Fibroblast of lung (primary cell): Measurements from ENCODE around the gene CYTIP. TPM values are rescaled to one million over a fixed set of nuclear protein-coding genes. Genes with fewer than 3 reads are reported as not detected.
"Not testable (repeated sequence)": the region's sequence is repeated elsewhere in the genome, so short reads cannot be mapped to it uniquely, and the experiment has no call there.

Source experiments
- DNase-seq, 2 donors: peaks; one replicate each; pipeline versions ENCODE4 v3.0.0 to v3.0.0-alpha.2; 2010; ENCODE audit warnings: low read depth in 2 of 2
- H2AFZ ChIP-seq: 2 replicates; pipeline ENCODE4 v1.5.1; 2012; ENCODE audit warnings: low read length, control low read depth, inconsistent platforms
- H3K27ac ChIP-seq: 2 replicates; pipeline ENCODE4 v1.5.1; 2011; ENCODE audit warnings: low read length, control low read depth; ENCODE audit not compliant: insufficient read depth
- H3K27me3 ChIP-seq: 2 replicates; pipeline ENCODE4 v1.5.1; 2011; ENCODE audit warnings: mild to moderate bottlenecking, low read length; ENCODE audit not compliant: control insufficient read depth, insufficient read depth
- H3K36me3 ChIP-seq: 2 replicates; pipeline ENCODE4 v1.5.1; 2011; ENCODE audit warnings: low read length; ENCODE audit not compliant: control insufficient read depth, insufficient read depth
- H3K4me1 ChIP-seq: 2 replicates; pipeline ENCODE4 v1.5.1; 2011; ENCODE audit warnings: low read length; ENCODE audit not compliant: control insufficient read depth, insufficient read depth; ENCODE audit errors: extremely low read depth
- H3K4me2 ChIP-seq: 2 replicates; pipeline ENCODE4 v1.5.1; 2011; ENCODE audit warnings: low read length, control low read depth; ENCODE audit not compliant: insufficient read depth; ENCODE audit errors: extremely low read depth
- H3K4me3 ChIP-seq, 4 experiments: fragments of 200-600 bp in 1 of 4; sonication (generic) in 1 of 4; replicated peaks in 1 of 4; 2 replicates each; pipeline ENCODE4 v1.5.1; 2011 to 2016; ENCODE audit warnings: low read length in 4 of 4, low read depth in 3 of 4, mild to moderate bottlenecking in 3 of 4, control low read depth in 2 of 4, inconsistent platforms in 1 of 4, mixed read lengths in 1 of 4; ENCODE audit not compliant: insufficient read depth in 1 of 4; ENCODE audit errors: control extremely low read depth in 1 of 4
- H3K79me2 ChIP-seq: 2 replicates; pipeline ENCODE4 v1.5.1; 2012; ENCODE audit warnings: mild to moderate bottlenecking, low read length, inconsistent platforms; ENCODE audit not compliant: control insufficient read depth, insufficient read depth
- H3K9ac ChIP-seq: 2 replicates; pipeline ENCODE4 v1.5.1; 2011; ENCODE audit warnings: mild to moderate bottlenecking, low read length, control low read depth; ENCODE audit not compliant: insufficient read depth
- H3K9me3 ChIP-seq: 2 replicates; pipeline ENCODE4 v1.5.1; 2012; ENCODE audit warnings: low read depth, low read length; ENCODE audit not compliant: control insufficient read depth, insufficient read depth
- H4K20me1 ChIP-seq: 2 replicates; pipeline ENCODE4 v1.5.1; 2011; ENCODE audit warnings: low read length; ENCODE audit not compliant: control insufficient read depth, insufficient read depth; ENCODE audit errors: extremely low read depth
- EZH2 ChIP-seq: IDR thresholded peaks from 2 replicates; pipeline ENCODE4 v1.5.1; 2012; ENCODE audit warnings: low read length, control low read depth, mild to moderate bottlenecking; ENCODE audit errors: missing control alignments
- polyA plus RNA-seq, 2 donors: library from polyadenylated mRNA; depleted of rRNA in 1 of 2; stranded (reverse) in 1 of 2; unstranded in 1 of 2; fragments of >200 nt; gene quantifications; 2 replicates each; pipeline ENCODE4 v1.2.1, GENCODE V29; 2011 to 2012; ENCODE audit warnings: missing spikeins in 1 of 2
- total RNA-seq: library from RNA; depleted of rRNA; stranded (reverse); fragments of >200 nt; gene quantifications from 2 replicates; pipeline ENCODE4 v1.2.1, GENCODE V29; 2014
- TF ChIP-seq, protein P1 (sequence below), 2 donors: IDR thresholded peaks in 1 of 2; conservative IDR thresholded peaks in 1 of 2; 1 replicate in 1 of 2; 2 replicates in 1 of 2; pipeline ENCODE4 v1.5.1; 2011 to 2012; ENCODE audit warnings: low read length in 2 of 2, control low read depth in 1 of 2, inconsistent platforms in 1 of 2, low read depth in 1 of 2, mild to moderate bottlenecking in 1 of 2

CYTIP gene
- total and polyA plus RNA-seq, 2 donors (not counting 1 experiment from before 2014, with no cell fraction given) = 0.17 TPM; not detected in 1

DNA sequence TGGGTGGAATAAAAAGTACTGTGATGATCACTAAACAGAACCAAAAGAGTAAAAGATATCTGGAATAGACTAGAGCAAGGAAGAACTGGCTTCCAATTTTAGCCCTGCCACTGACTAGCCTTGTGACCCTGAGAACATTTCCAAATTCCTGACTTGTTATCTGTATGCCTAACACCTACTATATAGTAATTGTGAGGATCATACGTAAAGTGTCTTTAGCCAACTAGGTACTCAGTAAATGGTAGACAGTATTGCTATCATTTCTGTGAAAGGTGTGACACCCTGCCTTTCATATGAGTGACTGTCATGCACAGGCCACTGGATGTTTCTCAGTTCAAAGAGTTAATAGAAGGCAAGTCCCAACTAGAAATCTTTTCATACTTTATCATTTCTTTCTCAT, 29.8 kb downstream of the CYTIP start:
- Histone ChIP-seq H3K36me3 (no peaks in the 10 kb centered on the region), H3K79me2 (no peaks in the 10 kb centered on the region)
- no peak for DNase-seq

DNA sequence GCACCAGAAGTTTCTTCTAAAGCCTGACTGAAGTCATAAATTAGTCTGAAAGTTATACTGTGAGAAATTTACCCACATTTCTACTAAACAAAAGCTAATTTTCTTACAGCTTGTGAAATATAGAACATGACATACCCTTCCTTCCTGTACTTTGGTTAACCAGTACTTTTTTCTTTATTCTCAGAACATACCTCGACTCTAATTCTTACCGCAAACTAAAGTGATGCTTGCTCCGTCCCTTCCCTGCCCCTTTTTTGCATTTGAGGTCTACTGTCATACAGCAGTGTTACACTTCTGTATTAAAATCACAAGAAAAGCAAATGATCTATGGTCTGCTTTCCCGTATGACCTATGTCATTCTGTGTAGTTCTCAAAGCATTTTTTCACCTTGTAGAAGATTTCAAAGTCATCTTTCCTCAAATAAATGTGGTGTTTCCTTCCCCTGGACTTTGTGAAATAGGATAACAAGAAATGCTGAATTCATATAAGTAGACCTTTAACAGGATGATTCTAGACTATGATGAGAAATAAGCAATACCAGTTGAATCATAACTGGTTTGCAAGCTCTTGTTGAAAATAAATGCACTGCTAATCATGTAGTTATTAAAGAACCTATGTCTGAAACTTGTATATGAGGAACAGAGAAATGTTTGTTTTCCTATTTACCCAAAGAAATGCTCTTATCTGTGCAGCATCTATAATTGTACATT, 30.4 kb downstream of the CYTIP start:
- Histone ChIP-seq H3K9ac (no peak overlapping the region), H3K9me3 (no peaks in the 10 kb centered on the region), H3K27ac (no peak overlapping the region), H3K27me3 (no peaks in the 10 kb centered on the region), H4K20me1 (no peaks in the 10 kb centered on the region), H3K4me3 (no peak overlapping the region), H3K79me2 (no peaks in the 10 kb centered on the region), H3K4me1 (no peaks in the 10 kb centered on the region), H3K4me2 (no peak overlapping the region), H2AFZ (no peak overlapping the region), H3K36me3 (no peaks in the 10 kb centered on the region)
- no peak for TF ChIP-seq EZH2
- TF ChIP-seq, protein P1, sequence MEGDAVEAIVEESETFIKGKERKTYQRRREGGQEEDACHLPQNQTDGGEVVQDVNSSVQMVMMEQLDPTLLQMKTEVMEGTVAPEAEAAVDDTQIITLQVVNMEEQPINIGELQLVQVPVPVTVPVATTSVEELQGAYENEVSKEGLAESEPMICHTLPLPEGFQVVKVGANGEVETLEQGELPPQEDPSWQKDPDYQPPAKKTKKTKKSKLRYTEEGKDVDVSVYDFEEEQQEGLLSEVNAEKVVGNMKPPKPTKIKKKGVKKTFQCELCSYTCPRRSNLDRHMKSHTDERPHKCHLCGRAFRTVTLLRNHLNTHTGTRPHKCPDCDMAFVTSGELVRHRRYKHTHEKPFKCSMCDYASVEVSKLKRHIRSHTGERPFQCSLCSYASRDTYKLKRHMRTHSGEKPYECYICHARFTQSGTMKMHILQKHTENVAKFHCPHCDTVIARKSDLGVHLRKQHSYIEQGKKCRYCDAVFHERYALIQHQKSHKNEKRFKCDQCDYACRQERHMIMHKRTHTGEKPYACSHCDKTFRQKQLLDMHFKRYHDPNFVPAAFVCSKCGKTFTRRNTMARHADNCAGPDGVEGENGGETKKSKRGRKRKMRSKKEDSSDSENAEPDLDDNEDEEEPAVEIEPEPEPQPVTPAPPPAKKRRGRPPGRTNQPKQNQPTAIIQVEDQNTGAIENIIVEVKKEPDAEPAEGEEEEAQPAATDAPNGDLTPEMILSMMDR (conservative IDR thresholded peaks at IDR 0.05 in 1 of 2, IDR thresholded peaks at IDR 0.05 in 1 of 2; ENCODE audit: low read depth in 1 of 2, low read length in 2 of 2) = no peak
- no peak for DNase-seq

More for the DNA sequence above, 29.8 kb downstream of the CYTIP start:
- no peak for TF ChIP-seq EZH2
- TF ChIP-seq, protein P1 (conservative IDR thresholded peaks at IDR 0.05 in 1 of 2, IDR thresholded peaks at IDR 0.05 in 1 of 2; ENCODE audit: low read depth in 1 of 2, low read length in 2 of 2) = no peak
- no peaks in the 10 kb centered on the region for H4K20me1 ChIP-seq
- no peak overlapping the region for H2AFZ ChIP-seq
- no peaks in the 10 kb centered on the region for H3K27me3 ChIP-seq
- no peak overlapping the region for H3K27ac ChIP-seq
- no peak overlapping the region for H3K4me2 ChIP-seq
- no peaks in the 10 kb centered on the region for H3K9me3 ChIP-seq
- no peak overlapping the region for H3K4me3 ChIP-seq
- no peak overlapping the region for H3K9ac ChIP-seq
- no peaks in the 10 kb centered on the region for H3K4me1 ChIP-seq

DNA sequence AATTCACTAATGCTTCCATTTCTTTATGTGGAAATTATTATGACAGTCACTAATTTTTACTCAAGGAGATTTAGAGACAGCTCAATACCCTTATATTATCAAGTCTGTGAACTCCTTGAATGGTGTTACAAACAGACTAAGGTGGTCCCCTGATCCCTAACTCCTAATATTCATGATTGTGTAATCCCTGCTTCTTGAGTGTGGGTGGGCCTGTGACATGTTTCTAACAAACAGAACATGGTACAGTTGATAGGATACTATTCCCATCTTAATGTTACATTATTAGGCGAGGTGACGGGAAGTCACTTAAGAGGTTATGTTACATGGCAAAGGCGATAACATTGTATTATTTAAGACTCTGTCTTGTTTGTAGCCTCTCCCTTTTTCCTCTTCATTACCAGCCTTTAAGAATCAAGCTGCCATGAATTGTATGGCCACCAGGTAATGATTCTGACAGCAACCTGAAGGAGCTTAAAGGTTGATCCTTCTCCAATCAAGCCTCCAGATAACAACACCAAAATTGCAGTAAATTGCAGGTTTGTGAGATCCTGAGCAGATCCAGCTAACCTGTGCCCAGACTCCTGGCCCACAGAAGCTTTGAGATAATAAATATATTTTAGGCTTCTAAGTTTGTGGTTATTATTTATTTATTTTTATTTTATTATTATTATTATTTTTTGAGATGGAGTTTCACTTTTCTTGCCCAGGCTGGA, 32.1 kb downstream of the CYTIP start:
- no peaks in the 10 kb centered on the region for H3K79me2 ChIP-seq
- DNase-seq = no peak
- no peak for TF ChIP-seq EZH2
- TF ChIP-seq, protein P1 (conservative IDR thresholded peaks at IDR 0.05 in 1 of 2, IDR thresholded peaks at IDR 0.05 in 1 of 2; ENCODE audit: low read depth in 1 of 2, low read length in 2 of 2) = no peak
- H2AFZ ChIP-seq = no peak overlapping the region
- no peak overlapping the region for H3K4me2 ChIP-seq
- no peak overlapping the region for H3K27ac ChIP-seq
- H3K9me3 ChIP-seq = no peaks in the 10 kb centered on the region
- H3K27me3 ChIP-seq = no peaks in the 10 kb centered on the region
- no peak overlapping the region for H3K9ac ChIP-seq
- H3K36me3 ChIP-seq = no peaks in the 10 kb centered on the region
- H3K4me1 ChIP-seq = no peaks in the 10 kb centered on the region
- H4K20me1 ChIP-seq = no peaks in the 10 kb centered on the region
- no peak overlapping the region for H3K4me3 ChIP-seq

DNA sequence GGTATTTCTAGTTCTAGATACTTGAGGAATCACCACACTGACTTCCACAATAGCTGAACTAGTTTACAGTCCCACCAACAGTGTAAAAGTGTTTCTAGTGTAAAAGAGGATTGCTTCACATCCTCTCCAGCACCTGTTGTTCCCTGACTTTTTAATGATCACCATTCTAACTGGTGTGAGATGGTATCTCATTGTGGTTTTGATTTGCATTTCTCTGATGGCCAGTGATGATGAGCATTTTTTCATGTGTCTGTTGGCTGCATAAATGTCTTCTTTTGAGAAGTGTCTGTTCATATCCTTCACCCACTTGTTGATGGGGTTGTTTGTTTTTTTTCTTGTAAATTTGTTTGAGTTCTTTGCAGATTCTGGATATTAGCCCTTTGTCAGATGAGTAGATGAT, 38.5 kb downstream of the CYTIP start:
- H3K36me3 ChIP-seq, H2AFZ ChIP-seq, H4K20me1 ChIP-seq, H3K27ac ChIP-seq, H3K9me3 ChIP-seq, H3K27me3 ChIP-seq, H3K79me2 ChIP-seq, H3K4me1 ChIP-seq, DNase-seq, H3K4me2 ChIP-seq, H3K9ac ChIP-seq, H3K4me3 ChIP-seq: not testable (repeated sequence)
